HG03520 (cell line): ENCODE results near the gene AATF.

Experiments used
- ATAC-seq: cut with Tn5 transposase; IDR thresholded peaks from one replicate; pipeline ENCODE4 v1.9.1; 2021; ENCODE audit warnings: mild to moderate bottlenecking, moderate library complexity; ENCODE audit not compliant: unreplicated experiment

AATF gene

GRCh38 chr17:36929851-36930582, 18.7 kb upstream of the AATF start:
- ATAC-seq, result no peak

DNA sequence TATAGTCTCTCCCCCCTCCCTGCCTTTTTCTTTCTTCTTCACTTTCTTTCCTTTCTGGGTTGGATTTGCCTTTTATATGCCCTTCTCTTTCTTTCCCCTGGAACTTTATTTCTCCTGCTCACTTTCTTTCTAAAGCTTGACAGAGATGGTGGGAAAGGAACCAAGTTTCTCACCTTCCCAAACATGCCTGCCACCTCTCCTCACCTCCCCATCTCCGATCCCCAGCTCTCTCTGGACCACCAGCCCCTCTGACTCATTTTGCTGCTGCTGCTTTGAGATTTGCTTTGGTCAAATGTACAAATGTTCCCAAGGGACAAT, 18.2 kb upstream of the AATF start:
- ATAC-seq, result no peak

DNA sequence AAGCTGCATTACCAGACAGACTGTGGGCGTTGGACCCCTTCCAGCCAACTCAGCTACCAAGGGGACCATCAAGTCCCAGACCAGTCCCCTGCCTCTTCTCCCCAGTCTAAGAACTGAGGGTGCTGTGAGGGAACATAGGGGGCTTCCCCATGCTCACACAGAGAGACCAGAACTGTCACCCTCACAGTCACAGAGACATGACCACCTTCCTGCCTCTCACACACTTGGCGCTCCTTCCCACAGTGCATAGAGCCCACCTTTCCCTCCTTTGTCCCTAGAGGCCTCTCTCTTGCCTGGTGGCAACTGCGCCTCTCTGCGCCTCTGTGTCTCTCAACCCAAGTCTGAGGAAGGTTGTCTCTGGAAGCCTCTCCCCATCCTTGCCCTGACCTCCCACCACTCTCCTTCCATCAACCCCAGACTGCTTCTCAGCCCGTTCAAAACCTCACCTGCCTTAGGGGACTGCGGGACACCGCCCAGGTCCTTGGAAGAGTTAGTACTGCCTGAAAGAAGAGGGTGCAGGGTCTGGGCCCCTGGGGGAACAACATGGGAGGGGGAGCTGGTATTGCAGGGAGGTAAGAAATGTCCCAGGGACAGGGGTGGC, 17.6 kb upstream of the AATF start:
- no peak for ATAC-seq

DNA sequence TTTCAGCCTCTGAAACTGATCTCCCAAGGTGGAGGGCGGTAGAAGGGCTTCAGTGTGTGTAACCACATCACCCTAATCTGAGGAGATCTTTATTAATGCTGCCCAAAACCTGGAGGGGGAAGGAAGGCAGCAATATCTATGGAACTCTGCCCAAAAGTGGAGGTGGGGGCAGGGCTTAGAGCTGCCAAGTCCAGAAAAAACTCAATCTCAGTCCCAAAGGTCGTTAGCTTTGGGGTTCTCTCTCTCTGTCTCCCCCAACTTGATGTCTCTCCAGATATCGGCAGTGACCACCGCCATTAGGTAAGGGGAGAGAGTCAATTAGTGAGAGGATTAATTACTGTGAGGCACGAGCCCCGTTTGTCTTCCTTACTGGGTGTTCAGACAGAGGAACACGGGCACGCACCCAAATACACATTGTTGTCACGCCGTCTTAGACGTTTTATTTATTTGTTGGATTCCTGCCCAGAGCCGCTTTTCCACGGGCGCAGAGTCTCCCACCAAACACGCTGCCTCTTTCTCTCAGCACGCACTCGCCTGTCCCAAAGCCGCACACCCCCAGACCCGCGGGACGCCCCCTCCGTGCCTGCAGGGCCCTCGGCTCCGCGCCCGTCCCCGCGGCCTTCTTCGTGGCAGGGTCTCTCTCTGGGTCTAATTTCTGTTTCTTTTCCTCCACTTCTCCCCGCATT, 16.9 kb upstream of the AATF start:
- no peak for ATAC-seq

DNA sequence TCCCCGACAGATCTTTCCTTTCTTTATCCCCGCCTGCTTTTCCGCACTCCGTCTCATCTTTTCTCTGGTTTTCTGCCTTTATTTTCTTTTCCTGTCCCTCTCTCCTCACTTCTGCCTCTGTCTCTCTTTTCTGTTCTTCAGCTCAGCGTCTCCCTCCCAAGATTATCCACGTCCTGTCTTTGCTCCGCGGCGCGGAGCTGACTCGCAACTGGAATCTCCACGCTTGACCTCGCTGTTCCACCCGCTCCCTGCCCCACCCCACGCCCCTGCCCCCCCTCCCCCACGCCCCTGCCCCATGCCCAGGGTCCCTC, 16.4 kb upstream of the AATF start:
- ATAC-seq, result no peak

DNA sequence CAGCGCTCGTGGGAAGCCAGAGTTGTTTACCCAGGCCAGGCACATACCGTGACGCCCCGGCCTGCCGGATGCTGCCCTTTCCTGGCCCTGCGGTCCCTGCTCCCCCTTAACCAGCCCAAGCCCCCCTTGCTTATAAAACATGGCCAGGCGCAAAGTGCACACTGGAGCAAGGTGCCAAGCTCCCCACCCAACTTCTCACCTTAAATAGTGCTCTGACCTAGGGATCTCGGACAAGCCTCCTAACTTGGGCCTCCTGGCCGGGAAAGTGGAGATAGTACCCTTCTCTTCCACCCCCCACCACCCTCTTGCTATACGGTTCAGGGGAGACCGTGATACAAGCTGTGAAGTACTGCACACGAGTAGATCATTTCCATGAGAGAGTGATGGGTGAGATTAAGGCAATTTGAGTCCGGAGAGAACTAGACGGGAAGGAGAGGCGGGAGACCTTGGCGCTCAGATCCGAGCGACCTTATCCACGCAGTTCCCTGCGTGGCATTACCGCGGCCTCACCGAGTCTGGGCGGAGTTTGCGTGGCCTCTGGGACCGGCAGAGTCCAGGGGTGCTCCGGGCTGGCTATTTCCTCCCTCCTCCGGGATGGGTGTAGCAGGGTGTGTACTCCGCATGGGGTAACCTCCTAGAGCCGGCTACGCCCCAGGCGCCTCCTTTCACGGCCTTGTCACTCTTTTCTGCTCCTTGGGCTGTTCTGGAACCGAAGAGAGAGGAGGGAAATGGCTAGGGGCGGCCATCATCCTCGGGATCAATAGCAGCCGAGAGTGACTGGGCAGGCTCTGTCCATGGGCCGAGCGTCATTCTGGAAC, 15.9 kb upstream of the AATF start:
- no peak for ATAC-seq

DNA sequence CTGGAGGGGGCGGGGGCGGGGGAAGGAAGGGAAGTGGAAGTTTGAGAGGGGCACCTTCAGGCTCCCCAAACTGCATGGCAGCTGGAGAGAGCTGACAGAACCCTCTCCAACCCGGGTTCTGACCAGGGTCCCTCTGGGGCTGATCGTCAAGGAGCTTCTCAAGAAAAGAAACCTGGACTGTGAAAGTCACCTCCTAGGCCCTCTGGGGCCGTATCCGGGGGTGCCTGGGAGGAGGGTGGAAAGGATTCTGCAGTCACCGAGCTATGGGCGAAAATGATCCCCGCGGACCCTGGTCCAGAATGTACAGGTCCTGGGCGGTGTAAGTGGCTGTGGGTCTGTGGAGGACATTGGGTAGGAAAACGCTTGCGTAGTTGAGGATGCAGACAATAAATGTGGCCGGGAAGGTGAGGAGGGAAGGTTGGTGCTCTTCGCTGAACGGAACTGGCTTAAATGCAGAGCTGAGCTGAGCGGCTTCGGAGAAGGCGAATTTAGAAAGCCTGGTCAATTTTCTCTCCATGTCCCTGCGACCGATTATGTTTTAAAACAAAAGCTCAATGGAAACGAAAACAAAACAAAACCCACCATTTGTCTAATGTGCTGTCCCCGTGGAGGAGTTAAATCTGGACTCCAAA, 15.1 kb upstream of the AATF start:
- no peak for ATAC-seq

- ATAC-seq, result no peak
Observed at GRCh38 chr17:36934144-36934691, 14.5 kb upstream of the AATF start.

DNA sequence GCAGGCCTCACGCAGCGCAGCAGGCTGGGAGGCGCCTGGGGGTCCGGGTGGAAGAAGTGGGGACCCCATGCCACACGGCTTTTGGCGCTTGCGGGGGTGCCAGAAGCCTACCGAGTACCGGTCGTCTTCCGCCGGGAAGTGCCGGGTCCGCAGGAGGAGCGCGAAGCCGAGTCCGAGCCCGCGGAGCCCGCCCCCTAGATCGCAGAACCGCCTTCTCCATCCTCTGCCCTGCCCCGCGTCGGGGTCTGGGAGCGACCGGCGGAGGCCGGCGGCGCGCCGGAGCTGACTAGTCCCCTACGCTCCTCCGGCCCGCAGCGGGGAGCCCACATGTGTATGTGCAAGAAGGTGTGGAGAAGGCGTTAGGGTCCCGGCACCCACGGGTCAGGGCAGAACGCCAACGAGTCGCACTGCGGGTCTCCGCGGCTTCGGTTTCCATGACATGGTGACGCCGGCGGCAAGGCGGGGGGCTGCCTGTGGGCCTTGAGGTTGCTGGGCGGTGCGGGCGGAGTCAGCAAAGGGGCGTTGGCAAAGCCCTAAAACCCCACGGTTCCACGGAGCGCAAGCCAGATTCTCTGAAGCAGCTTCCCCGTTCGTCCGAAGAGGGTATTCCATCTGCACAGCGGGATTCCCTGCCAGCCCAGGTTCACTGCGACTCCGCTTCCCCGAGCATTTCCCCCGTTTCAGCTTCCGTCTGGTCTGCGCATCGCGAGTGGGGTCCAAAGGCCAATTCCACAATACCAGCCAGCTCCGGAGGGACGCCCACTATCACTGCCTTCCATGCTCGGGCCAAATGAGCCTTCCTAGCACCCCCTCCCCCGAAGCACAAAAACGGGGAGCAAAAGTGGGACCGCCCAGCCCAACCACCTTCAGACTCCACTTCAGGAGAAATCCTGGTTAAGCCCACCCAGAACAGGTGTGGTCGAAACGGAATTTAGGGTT, 13.8 kb upstream of the AATF start:
- no peak for ATAC-seq

GRCh38 chr17:36935671-36936454, 12.9 kb upstream of the AATF start:
- ATAC-seq, result no peak

GRCh38 chr17:36936455-36937000, 12.2 kb upstream of the AATF start:
- no peak for ATAC-seq

GRCh38 chr17:36937001-36937958, 11.5 kb upstream of the AATF start, which contains the start of gene LHX1:
LHX1 (plus strand) TSS chr17:36937475; CDS start chr17:36938198, 723 bp downstream.
- no peak for ATAC-seq

- no peak for ATAC-seq
Observed at GRCh38 chr17:36937959-36938565, 10.7 kb upstream of the AATF start.

- no peak for ATAC-seq
Observed at GRCh38 chr17:36938566-36939051, 10.1 kb upstream of the AATF start.

DNA sequence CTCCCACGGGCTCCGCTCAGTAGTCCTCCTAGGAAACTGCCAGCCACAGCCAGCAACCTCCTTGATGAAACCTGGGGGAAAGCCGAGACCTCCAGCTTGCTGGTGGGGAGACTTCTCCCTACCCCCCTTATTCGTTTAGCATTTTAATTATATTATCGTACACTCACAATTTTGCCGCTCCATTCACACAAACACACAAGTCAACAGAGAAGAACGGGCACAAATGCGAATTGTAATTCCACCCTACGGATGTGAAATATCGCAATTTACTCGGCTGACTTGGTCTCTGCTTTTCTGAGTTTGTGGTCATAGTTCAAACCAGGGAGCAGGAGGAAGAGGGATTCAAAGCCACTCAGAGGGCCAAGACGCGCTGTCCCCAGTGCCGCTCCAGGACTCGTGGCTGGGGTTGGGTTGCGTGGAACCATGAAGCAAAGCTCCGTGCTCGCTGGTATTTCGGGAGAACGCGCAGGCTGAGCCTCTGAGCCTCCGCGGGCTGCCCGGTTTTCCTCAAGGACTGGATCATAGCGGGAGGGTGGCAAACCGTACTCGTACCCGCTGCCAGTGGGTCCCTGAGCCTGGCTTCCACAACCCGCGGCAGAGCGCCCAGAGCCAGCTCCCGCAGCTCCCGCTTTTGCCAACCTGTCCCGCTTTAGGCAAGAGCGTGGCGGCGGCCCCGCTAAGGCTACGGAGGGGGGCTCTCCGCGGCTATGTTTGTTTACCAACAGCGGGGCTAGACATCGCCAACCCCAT, 9.5 kb upstream of the AATF start:
- ATAC-seq, result no peak

- ATAC-seq, result no peak
Observed at GRCh38 chr17:36939802-36940312, 8.9 kb upstream of the AATF start.
